T follicular helper cell (primary cell): ENCODE results near the gene NIPAL3.
A peak's percentile ranks its signal among the peaks of the same experiment; 100 is the strongest.
"Not testable (repeated sequence)": the region's sequence is repeated elsewhere in the genome, so short reads cannot be mapped to it uniquely, and the experiment has no call there.

Experiments used
- DNase-seq: peaks from one replicate; pipeline ENCODE4 v3.0.0-alpha.2; 2020; ENCODE audit warnings: low read depth

Gene NIPAL3

GRCh38 chr1:24490101-24490781, 74.6 kb downstream of the NIPAL3 start:
- no peak for DNase-seq

DNA sequence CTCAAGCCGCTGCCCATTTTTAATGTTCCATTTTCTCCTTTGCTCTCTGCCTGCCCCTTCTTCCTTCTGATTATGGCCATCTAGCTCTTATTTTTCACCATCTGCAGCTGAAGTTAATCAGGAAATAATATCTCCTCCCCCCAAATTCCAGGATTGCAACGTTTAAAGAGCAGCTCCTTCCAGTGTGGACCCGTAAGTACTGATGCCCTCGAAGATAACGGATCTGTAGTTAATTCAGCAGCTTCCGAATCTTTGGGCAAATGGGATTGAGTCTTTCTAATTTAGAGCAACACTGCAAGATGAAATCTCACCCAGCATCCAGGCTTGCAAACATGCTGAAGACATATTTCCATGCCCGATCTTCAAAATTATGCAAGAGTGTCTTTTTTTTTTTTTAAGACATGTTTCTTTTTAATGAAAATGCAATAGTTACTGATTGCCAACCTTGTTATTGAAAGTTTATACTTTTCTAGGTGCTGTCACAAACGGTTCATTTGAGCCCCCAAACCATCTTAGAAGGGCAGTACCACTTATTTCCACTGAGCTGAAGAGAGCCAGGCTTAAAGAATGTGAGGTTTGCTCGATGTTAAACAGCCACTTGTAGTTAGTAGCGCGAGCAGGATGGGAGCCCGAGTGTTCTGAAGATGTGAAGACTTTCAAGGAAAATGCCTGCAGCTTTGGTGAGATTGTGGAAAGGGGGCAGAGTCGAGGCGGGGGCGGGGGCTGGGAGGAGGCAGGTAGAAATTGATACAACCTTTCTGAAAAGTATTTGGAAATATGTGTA, 76.2 kb downstream of the NIPAL3 start:
- DNase-seq, result no peak

DNA sequence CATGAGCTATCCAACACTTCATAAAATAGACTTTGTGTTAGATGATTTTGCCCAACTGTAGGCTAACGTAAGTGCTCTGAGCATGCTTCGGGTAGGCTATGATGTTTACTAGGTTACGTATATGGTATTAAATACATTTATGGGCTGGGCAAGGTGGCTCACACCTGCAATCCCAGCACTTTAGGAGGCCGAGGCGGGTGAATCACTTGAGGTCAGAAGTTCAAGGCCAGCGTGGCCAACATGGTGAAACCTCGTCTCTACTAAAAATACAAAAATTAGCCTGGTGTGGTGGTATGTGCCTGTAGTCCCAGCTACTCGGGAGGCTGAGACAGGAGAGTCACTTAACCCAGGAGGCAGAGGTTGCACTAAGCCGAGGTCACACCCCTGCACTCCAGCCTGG, 77.3 kb downstream of the NIPAL3 start:
- not testable (repeated sequence) for DNase-seq

DNA sequence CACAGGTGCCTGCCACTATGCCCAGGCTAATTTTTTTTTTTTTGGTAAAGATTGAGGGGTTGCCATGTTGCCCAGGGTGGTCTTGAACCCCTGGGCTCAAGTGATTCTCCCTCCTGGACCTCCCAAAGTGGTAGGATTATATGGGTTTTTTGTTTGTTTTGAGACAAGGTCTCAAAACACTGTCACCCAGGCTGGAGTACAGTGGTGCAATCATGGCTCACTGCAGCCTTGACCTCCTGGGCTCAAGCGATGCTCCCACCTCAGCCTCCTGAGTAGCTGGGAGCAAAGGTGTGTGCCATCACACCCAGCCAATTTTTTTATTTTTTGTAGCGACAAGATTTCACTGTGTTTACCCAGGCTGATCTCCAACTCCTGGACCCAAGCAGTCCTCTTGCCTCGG, 78.2 kb downstream of the NIPAL3 start:
- no peak for DNase-seq

- no peak for DNase-seq
Observed at GRCh38 chr1:24498589-24498988, 83.0 kb downstream of the NIPAL3 start.

DNA sequence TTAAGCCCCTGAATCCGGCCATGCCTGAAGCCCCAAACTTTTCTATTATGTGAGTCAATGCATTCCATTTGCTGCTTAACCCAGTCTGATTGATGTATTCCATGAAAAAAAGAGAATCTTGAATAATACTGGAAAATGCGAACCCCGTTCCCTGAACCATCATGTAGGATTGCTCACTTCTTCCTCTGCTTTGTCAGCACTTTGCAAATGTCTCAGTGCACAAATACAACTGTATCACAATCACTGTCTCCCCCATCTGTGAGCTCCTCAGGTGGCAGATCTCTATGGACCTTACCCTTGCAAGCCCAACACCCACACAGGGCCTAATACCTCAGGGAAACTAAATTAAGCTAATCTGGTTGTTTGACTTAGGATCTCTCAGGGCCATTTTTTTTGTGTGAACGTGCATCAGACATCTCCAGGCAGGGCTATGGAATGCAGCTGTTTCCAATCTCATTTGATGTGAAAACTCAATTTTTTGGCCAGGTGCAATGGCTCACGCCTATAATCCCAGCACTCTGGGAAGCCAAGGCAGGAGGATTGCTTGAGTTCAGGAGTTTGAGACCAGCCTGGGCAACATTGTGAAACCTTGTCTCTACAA, 84.9 kb downstream of the NIPAL3 start:
- no peak for DNase-seq

DNA sequence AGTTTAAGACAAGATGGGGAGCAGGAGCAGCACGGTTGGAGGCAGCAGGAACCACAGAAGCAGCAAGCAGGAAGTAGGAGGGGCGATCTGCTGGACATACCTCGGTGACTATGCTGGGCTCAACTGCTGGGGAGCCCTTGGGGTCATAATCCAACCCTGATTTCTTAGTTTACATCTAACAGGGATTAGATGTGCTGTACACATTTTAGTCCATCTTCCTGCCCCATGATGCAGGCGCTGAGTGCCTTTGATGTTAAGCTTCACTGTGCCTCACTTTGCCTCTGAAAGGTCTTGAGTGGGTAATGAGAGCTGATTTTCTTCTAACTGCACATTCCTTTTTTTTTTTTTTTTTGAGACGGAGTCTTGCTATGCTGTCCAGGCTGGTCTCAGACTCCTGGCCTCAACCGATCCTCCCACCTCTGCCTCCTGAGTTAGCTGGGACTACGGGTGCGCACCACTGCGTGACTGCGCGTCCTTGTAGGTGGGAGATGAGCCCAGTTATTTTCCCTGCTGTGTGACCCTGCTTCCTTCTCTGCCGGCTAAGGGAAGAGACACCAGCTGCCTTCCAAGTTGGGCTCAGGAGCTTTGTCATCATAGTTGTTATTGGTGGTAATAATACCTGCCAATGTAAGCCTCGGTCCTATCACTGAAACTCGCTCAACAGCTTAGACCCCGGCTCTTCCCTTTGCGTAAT, 85.9 kb downstream of the NIPAL3 start:
- no peak for DNase-seq

GRCh38 chr1:24502065-24502708, 86.6 kb downstream of the NIPAL3 start:
- DNase-seq, result peak; percentile 83

DNA sequence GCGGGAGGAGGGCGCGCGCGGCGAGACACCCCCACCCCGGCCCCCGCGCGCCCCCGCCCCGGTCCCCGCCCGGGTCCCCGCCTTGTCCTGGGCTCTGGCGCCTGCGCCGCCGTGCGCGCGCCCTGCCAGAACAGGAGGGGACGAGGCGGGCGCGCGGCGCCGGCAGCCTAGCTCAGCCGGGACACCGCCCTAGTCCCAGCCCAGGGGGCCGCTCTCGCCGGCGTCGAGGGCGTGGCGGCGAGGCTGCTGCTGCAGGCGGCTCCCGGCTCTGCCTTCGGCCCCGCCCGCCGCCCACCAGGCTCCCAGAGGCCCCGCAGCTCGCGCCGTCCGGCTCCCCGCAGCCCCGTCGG, 87.1 kb downstream of the NIPAL3 start, which contains the start of gene RCAN3:
TSS of gene RCAN3 (plus strand) at position 128 of the 350 bp plus-strand sequence. CDS start 11,537 bp downstream, outside the sequence.
- peak; percentile 83 for DNase-seq

- DNase-seq, result no peak
Observed at GRCh38 chr1:24503059-24503751, 87.6 kb downstream of the NIPAL3 start.

DNA sequence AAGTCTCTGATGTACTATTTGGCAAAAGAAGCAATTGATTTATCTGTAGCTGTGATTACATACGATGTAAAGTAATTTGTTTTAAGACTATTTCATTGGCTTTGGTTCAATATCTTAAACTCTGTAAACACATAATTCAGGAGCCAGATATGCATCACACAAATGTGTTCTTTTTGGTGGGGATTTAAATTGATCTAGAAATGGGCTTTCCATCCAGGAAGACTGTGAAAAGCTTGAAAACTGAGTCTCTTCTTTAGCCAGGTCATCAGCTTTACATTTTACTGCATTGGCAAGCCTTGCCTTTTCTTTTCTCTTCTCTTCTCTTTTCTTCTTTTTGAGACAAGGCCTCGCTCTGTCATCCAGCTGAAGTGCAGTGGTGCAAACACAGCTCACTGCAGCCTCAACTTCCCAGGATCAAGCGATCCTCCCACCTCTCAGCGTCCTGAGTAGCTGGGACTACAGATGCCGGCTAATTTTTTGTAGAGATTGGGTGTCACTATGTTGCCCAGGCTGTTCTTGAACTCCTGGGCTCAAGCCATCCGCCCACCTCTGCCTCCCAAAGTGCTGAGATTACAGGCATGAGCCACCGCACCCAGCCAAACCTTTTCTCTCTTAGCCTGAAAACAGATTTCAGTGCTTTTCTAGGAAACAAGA, 88.4 kb downstream of the NIPAL3 start:
- DNase-seq, result no peak

GRCh38 chr1:24504560-24504959, 89.0 kb downstream of the NIPAL3 start:
- DNase-seq, result no peak

DNA sequence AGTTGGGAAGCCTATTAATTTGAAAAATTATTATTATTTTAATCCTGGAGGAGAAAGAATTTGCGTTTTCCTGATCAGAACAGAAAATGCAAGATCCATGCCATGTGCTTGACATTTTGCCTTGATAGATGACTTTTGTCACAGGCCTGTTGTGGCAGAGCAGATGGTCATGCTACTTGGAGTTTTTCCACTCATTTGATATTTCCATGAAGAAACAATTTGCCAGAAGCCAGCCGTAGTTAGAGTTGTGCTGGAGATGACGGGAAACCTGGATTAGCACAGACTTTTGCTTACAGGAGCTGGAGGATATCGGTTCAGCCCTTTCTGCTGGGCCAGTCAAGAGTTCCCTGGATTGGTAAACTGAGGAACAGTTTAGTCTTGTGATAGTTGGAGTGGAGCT, 90.2 kb downstream of the NIPAL3 start:
- no peak for DNase-seq

GRCh38 chr1:24506691-24507381, 91.2 kb downstream of the NIPAL3 start:
- DNase-seq, result no peak

DNA sequence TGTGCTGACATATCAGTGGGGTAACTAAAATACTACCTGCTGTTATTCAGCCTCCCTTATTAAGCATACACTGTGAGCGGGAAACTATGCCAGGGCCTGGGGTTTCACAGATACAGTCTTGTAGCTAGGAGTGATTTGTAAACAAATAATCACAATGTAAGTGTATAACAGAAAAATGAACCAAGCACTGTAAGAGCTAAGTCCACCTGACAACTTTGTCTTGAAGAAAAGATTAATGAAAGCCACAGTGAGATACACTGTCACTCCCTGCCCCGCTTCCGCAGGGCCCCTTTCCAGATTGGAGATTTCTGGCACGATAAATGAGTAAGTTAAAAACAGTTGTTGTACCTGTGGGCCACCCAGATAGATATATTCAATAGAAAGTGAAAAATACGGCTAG, 91.8 kb downstream of the NIPAL3 start:
- DNase-seq, result no peak

- DNase-seq, result no peak
Observed at GRCh38 chr1:24508911-24509310, 93.3 kb downstream of the NIPAL3 start.

GRCh38 chr1:24513706-24514105, 98.1 kb downstream of the NIPAL3 start:
- DNase-seq, result no peak

DNA sequence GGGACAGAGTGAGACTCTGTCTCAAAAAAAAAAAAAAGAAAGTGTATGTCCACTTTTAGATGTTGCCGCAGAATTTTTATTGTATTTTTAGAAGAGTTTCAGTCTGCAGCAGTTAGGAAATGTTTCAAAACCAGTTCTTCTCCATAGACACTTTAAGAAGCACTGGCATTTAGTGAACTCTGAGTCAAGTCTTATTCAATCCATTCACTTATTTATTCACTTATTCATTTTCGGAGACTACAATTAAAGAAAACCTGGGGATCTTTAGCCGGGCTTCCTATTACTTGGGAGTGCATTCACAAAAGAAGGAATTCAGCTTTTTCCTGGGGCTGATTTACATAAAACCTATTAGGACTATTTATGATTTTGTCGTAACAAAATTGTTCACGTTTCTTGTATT, 99.3 kb downstream of the NIPAL3 start:
- no peak for DNase-seq

- not testable (repeated sequence) for DNase-seq
Observed at GRCh38 chr1:24515671-24516209, 100.1 kb downstream of the NIPAL3 start.

DNA sequence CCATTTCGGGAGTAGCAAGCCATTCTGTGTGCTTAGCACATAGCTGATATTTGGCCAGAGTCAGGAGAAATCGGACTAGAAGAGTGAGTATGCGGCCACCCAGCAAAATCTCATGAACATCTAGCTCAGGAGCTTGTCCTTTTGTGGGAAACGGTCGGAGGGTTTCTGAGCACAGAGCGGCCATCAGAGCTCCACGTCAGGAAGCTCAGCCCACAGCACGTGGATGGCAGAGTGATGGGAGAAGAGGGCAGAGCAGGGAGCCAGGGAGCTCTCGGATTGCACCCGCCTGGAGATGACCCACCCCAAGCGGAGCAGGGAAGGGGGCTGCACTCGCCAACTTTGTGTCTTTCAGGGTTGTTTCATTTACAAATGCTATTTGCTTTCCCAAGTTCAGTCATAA, 100.9 kb downstream of the NIPAL3 start:
- DNase-seq, result no peak
